GM18511 (cell line): ENCODE measurements around the gene NCKIPSD.

Experiments used
- ATAC-seq: cut with Tn5 transposase; IDR thresholded peaks from one replicate; pipeline ENCODE4 v1.9.1; 2021; ENCODE audit warnings: mild to moderate bottlenecking, moderate library complexity; ENCODE audit not compliant: unreplicated experiment

Gene NCKIPSD

DNA sequence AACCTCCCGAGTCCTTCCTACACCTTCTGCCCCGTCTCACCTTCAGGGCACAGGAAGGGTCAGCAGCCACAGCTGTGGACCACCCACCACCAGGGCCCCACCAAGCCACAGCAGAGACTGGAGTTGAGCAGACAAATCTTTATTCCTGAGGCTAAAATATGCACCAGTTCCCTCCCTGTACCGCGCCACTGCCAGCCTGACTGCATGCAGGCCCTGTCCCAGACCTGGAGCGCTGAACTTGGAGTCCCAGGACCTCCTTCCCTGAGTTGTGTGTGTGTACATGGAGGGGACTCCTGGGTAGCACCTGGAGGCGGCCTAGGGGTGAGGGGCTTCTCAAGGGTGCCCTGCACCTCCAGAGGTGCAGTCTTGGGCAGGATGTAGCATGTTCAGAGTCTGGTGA is 60.1 kb downstream of the NCKIPSD start:
- ATAC-seq: no peak

DNA sequence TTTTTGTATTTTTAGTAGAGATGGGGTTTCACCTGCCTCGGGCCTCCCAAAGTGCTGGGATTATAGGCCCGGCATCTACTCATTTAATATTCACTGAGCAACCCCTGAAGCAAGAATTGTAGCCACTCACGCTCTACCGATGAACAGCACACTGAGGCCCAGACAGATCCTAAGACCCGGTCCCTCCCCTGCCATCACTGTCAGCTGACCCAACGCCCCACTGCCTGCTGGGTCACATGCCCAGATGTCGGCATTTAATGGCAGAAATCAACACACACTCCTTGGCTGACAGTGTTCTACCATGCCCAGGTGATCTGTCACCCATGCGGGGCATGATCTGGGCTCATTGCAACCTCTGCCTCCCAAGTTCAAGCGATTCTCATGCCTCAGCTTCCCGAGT is 60.9 kb downstream of the NCKIPSD start:
- ATAC-seq: no peak

DNA sequence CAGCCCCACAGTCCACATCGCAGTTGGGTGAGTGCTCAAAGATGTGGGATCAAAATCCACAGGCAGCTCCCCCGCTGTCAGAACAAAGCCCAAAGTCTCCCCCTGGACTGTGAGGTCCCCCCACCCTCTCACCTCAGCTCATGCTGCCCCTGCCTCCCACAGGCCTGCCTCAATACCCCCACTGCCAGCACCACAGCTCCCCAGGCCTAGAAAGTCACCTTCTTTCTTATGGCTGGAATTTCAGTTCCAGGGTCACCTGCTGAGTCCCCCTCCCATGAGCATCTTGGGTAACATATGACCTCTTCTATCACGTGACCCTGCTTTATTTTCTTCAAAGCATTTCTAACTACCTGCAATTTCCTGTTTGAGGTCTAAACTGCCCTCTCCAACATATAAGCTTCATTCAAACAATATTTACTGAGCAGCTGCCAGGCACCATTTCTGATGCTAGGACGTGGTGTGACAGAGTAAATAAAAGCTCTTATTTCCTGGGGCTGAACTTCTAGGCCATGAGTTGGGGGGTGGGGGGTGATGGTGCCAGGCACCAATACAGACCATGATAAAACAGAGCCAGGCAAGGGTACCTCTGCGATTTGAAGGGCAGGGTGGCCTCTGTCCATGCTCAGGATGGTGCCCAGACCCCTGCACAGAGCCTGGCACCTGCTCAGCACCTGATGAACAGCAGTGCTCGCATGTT is 61.7 kb downstream of the NCKIPSD start:
- no peak for ATAC-seq
